DMS53 (cell line): ENCODE measurements around the gene CORO7.

Experiments
- DNase-seq: peaks from one replicate; lab custom pipeline; 2025; lab: John Stamatoyannopoulos, UW

The CORO7 gene

DNA sequence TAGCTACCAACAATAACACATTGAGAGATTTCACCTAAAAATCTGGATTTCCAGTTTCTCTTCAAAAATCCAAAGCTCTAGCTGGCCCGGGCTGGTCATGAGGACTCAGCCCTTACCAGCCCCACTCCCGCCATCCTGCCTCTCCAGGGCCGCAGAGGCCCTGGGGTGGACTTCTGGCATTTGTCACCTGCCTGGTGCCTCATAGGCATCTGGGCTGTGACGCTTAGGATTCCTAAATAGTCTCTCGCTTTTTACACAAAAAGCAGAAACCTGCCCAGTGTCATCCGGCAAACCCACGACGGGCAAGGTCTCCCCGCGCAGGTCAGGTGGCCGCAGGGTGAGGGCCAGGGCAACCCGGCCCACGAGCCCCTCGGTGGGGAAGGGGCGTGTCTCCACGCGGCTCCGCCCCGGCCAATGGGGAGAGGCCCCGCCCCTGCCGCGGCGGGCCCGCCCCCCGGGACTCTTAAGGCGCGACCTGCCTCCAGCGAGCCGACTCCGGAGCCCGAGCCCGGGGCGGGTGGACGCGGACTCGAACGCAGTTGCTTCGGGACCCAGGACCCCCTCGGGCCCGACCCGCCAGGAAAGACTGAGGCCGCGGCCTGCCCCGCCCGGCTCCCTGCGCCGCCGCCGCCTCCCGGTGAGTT is 44.9 kb downstream of the CORO7 start, which contains the start of gene VASN:
VASN (plus strand) TSS at position 492 of the 644 bp plus-strand sequence. CDS start 9,030 bp downstream, outside the sequence.
- DNase-seq, result peak; percentile 71

DNA sequence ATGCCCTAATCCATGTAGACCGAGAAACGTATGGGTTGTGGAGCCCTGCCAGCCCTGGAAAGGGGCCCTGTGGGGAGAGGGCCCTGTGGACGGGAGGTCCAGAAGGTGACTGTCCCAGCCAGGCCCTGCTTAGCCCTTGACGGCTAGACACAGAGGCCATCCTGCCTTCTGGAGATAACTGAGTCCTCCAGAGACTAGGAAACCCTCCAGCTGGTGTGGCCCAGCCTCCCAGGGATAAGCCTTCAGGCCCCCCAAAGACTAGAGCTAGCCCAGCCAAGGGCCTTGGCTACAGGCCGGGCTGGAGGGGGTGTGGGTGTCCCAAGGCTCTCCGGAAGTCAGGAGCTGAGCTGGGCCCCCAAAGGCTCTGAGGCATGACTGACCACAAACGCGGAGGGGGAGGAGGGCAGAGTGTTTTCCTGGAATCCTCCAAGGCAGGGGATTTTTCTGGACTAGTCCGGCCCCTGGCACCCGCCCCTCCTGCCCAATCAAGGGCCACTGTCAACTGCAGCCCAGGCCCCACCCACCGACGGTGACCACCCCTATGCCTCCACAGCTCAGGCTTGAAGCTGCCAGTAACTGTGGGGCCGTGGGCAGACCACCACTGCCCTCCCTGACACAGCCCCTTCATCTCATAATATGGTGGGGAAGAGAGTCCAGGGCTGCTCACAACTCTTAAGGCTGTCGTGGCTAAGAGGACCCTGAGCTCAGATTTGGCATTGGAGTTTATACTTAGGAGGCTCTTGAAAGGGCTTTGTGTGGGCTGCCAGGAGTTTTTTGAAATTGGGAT is 45.6 kb downstream of the CORO7 start:
- no peak for DNase-seq

DNA sequence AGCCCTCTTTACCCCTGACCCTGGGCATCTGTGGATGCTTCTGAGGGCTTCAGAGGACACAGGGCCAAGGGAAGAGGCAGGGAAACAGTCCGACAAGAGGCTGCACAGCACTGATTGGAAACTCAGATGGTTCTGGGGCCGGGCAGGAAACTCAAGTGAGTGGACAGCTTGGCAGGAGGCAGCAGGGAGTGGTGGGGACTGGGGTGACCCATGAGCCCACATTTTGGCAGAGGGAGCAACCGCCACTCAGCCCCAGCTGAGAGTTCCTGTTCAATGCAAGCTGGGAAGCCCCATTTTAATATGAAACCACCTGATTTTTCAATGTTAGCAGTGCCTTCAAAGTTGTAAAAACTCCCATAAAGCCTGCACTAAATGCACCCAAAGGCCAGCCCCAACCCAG is 46.2 kb downstream of the CORO7 start:
- no peak for DNase-seq

DNA sequence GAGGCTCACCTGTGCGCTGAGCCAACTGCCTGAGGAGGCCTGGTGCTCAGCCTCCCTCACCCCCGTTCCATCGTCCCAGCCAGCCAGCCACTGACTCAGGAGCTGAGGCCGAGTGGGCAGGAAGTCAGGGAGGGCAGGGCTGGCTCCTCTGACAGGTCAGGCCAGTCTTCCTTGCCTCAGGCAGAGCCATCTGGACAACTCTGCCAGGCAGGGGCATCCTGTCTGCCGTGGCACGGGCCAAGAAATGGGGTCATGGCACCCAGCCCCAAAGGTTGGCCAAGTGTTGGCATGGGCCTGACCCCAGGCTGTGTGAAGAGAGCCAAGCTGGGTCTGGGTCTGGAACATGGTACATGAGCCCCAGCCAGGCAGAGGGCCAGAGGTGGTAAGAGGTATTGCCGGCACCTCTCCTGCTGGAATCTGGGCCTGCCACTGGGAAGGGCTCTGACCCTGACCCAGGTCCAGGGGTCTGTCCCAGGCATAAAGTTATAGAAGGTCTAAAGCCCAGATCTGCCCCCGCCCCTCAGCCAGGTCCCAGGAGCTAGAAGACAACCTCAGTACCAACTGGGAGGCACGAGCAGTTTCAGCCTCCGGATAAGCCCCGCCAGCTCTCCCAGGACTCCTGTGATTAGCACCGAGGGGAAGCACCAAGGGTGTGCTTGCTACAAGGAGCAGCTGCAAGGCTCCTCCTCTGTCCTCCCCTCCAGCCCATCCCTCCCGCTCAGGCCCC is 47.2 kb downstream of the CORO7 start:
- peak; percentile 9 for DNase-seq

DNA sequence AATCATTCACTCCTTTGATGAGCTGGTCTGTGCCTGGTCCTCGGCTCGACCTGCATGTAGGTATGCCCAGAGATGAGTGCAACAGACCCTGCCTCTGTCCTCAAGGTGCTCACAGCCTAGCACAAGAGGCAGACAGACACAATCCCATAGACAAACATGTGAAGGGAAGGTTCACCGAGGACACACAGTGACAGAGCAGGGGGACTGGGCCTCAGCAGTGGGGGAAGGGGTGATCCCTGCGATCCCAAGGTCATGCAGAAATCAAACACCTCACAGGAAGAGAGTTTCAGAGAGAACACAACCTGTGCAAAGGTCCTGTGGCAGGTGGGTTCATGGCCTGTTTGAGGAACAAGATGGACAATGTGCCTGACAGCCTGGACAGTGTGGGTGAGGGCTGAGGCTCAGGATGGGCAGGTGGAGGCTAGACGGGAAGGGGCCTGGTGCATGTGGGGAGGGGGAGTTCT is 49.0 kb downstream of the CORO7 start:
- no peak for DNase-seq

GRCh38 chr16:4366016-4366415 is 50.4 kb downstream of the CORO7 start:
- no peak for DNase-seq

DNA sequence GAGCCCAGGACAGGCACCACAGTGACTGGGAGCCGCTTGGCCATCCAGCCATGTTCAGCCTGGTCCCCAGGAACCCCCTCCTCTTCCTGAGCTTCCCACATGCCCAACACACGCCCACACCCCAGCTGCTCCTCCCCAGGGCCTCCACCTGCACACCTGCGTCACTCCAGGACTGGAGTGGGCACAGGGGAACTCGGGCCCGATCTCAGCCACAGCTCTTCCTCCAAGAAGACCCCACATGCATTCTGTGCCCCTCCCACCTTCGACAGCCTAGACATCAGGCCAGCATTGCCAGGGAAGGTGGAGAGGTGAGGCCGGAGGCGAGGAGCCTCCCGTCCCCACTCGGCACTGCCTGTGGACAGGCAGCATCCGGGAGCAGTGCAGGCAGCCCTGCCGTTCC is 50.8 kb downstream of the CORO7 start:
- no peak for DNase-seq

GRCh38 chr16:4365014-4365406 is 51.4 kb downstream of the CORO7 start:
- DNase-seq, result no peak

- DNase-seq, result no peak
These were observed 52.0 kb downstream of the CORO7 start for GRCh38 chr16:4364196-4365013.

DNA sequence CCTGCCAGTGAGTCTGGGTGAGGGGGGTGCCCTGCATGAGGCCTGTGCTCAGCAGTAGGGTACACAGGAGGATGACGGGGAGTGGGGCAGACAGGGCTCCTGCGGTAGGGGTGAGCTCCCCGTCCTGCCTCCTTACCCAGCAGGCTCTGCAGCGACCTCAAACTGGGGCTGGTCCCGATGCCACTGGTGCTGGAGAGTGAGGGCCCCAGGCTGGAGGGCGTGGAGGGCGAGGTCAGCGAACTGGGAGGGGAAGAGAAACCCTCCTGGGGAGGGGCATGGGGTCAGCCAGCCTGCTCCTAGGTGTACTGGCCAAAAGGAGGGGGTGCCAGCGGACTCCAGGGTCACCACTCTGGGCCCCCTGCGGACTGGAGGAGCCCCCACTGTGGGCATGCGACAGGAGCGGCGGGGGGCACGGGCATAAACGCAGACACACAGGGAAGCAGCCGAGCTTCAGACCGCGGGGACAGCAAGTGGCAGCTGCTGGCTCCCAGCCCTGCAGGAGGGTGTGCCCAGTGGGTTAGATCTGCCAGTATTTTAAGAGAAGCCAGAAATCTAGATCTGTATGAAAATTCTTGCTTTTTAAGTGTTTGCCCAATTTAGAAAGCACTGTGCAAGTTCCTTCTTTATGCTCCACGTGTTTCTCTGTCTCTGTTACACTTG is 53.8 kb downstream of the CORO7 start:
- no peak for DNase-seq

DNA sequence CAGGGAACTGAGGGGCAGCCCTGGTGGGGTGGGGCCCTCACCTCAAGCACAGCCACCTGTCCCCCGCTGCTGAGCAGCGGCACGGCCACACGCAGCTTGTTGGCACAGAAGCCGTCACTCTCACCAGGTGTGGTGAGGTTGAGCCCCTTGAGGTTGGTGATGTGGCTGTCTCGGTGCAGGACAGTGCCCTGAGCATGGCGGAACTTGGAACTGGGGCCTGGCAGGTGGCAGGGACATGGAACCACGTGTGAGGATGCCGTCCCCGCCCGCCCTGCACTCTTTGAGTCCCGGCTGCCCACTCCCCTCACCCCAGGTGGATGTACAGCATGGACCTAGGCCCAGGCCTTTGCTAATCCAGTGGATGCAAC is 54.5 kb downstream of the CORO7 start:
- DNase-seq, result no peak

- DNase-seq, result no peak
These were observed 55.1 kb downstream of the CORO7 start for GRCh38 chr16:4361033-4361943.

GRCh38 chr16:4360538-4361021 is 55.8 kb downstream of the CORO7 start:
- peak; percentile 41 for DNase-seq

GRCh38 chr16:4359914-4360313 is 56.5 kb downstream of the CORO7 start:
- no peak for DNase-seq

DNA sequence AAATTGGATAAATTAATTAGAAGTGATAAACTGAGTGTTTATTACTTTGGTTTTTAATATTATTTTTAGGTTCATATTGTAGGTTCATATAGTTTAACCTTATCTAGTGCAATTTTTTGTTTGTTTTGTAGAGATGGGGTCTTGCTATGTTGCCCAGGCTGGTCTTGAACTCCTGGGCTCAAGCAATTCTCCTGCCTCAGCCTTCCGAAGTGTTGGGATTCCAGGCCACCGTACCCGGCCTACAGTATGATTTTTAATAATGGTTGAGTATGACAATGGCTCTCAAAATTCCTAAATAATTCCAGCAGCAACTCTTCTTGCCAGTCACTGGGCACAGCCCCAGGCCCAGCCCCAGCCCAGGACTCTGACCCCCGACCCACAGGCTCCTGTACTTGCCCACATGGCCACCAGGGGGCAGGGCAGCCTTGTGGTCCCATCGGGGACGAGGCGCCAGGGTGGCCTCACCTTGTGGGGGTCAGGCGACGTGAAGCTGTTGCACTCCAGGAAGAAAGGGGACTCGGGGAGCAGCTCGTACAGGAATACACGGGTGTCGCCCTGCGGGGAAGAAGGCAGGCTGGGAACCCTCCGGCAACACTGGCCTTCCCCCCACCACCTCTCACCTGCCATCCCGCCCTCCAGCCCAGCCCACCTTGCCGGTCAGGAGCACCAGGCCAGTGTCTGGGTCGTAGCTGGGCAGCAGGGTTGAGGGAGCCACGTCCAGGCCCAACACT is 57.4 kb downstream of the CORO7 start:
- DNase-seq, result peak; percentile 53

- no peak for DNase-seq
These were observed 58.2 kb downstream of the CORO7 start for GRCh38 chr16:4358236-4358635.

- no peak for DNase-seq
These were observed 59.6 kb downstream of the CORO7 start for GRCh38 chr16:4356820-4357219.

DNA sequence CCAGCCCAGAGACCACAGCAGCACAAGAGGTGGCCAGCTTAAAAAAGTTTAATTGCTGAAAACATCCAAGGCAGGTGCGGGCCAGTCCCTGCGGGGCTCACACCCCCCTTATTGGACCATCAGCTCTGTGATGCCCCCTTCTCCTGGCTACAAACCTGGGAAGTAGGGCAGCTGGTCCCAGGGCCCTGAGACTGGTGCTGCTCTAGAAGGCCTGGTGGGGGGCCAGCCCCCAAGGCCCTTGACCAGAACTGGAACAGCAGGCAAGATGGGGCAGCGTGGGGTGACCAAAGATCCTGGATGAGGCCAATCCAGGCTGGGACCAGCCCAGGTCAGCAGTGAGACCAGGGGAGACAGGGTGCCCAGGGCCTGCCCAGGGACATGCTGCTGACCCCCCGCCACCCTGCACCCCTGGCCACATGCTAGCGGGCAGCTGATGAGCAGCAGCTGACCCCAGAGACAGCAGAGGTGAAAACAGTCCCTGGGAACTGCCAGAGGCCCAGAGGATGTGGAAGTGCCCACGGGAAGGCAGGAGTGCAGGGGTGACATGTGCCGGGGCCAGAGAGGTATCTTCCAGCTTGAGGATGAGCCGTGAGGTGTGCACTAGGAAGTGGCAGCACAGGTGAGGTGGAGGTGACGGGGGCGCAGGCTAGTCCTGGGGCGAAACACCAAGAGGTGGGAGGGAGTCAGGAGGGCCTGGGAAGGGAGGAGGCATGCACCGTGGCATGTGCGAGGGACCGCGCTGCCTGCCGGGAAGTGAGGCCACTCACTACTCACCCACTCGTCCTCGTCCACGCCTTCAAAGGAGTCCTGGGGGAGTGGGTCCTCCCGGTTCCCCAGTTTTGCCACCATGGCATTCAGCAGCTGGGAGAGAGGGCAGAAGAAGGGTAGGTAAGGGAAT is 61.6 kb downstream of the CORO7 start:
- DNase-seq, result no peak
